GM23338 (cell line): ENCODE data around the gene NENF. TPM values are rescaled to one million over a fixed set of nuclear protein-coding genes. Genes with fewer than 3 reads are reported as not detected.

Experiments
- ATAC-seq: fragments of 200-7000 bp; cut with Tn5 transposase; 3 replicates; pipeline ENCODE4 v1.9.1; 2020
- DNase-seq: peaks from one replicate; pipeline ENCODE4 v3.0.0-alpha.2; 2015; ENCODE audit warnings: low spot score
- H2AFZ ChIP-seq: fragments of 200-600 bp; sonication (generic); 2 replicates; pipeline ENCODE4 v1.8.0; 2016; ENCODE audit warnings: antibody characterized with exemption, mild to moderate bottlenecking, moderate library complexity
- H3F3A ChIP-seq: fragments of 200-600 bp; sonication (generic); replicated peaks from 2 replicates; pipeline ENCODE4 v1.8.0; 2017; ENCODE audit warnings: antibody characterized with exemption, mixed run types, low read depth
- H3K27ac ChIP-seq: fragments of 200-600 bp; sonication (generic); 2 replicates; pipeline ENCODE4 v1.6.1; 2016; ENCODE audit warnings: low read depth
- H3K27me3 ChIP-seq: fragments of 200-600 bp; sonication (generic); 2 replicates; pipeline ENCODE4 v1.8.0; 2016; ENCODE audit warnings: mild to moderate bottlenecking, mixed run types, moderate library complexity; ENCODE audit not compliant: insufficient read depth
- H3K36me3 ChIP-seq: fragments of 200-600 bp; sonication (generic); 2 replicates; pipeline ENCODE4 v1.8.0; 2016; ENCODE audit warnings: mild to moderate bottlenecking; ENCODE audit not compliant: insufficient read depth
- H3K4me1 ChIP-seq: fragments of 200-600 bp; sonication (generic); 2 replicates; pipeline ENCODE4 v1.8.0; 2016; ENCODE audit warnings: mild to moderate bottlenecking, moderate library complexity; ENCODE audit not compliant: insufficient read depth
- H3K4me2 ChIP-seq: fragments of 200-600 bp; sonication (generic); 2 replicates; pipeline ENCODE4 v1.7.1; 2017; ENCODE audit warnings: mixed run types
- H3K4me3 ChIP-seq: fragments of 200-600 bp; sonication (generic); 2 replicates; pipeline ENCODE4 v1.6.1; 2016; ENCODE audit warnings: mixed run types
- H3K79me2 ChIP-seq: fragments of 200-600 bp; sonication (generic); replicated peaks from 2 replicates; pipeline ENCODE4 v1.8.0; 2017; ENCODE audit warnings: mild to moderate bottlenecking; ENCODE audit not compliant: insufficient read depth
- H3K9me2 ChIP-seq: fragments of 200-600 bp; sonication (generic); 2 replicates; pipeline ENCODE4 v1.8.0; 2017; ENCODE audit not compliant: insufficient read depth
- H4K20me1 ChIP-seq: fragments of 200-600 bp; sonication (generic); replicated peaks from 2 replicates; pipeline ENCODE4 v1.8.0; 2017; ENCODE audit warnings: mild to moderate bottlenecking; ENCODE audit not compliant: insufficient read depth
- H3K27ac Mint-ChIP-seq: 2 replicates; pipeline ENCODE4 v1.8.0; 2020; ENCODE audit warnings: inconsistent platforms, mild to moderate bottlenecking, moderate library complexity, mixed read lengths
- H3K27me3 Mint-ChIP-seq: 3 replicates; pipeline ENCODE4 v1.8.0; 2022; ENCODE audit warnings: low read depth, mild to moderate bottlenecking, moderate library complexity, mixed read lengths, inconsistent platforms; ENCODE audit not compliant: insufficient read depth, poor library complexity
- H3K36me3 Mint-ChIP-seq: 3 replicates; pipeline ENCODE4 v1.8.0; 2021; ENCODE audit warnings: low read depth, mild to moderate bottlenecking, inconsistent platforms, moderate library complexity, mixed read lengths
- H3K4me1 Mint-ChIP-seq: 3 replicates; pipeline ENCODE4 v1.8.0; 2020; ENCODE audit warnings: mild to moderate bottlenecking, inconsistent platforms, mixed read lengths
- H3K4me3 Mint-ChIP-seq: 3 replicates; pipeline ENCODE4 v1.8.0; 2021; ENCODE audit warnings: moderate library complexity, mild to moderate bottlenecking, inconsistent platforms, mixed read lengths
- H3K9me3 Mint-ChIP-seq: 3 replicates; pipeline ENCODE4 v1.8.0; 2020; ENCODE audit warnings: moderate library complexity, mild to moderate bottlenecking, inconsistent platforms, mixed read lengths
- CREB1 ChIP-seq: fragments of 250-450 bp; sonication (Bioruptor Pico); IDR thresholded peaks from 2 replicates; pipeline ENCODE4 v1.5.0; 2020; ENCODE audit warnings: low read depth, mild to moderate bottlenecking, moderate library complexity
- ETS1 ChIP-seq: IDR thresholded peaks from 2 replicates; pipeline ENCODE4 v1.6.1; 2016; ENCODE audit warnings: antibody characterized with exemption
- EZH2 ChIP-seq: fragments of 200-600 bp; sonication (generic); IDR thresholded peaks from one replicate; pipeline ENCODE4 v1.8.0; 2017; ENCODE audit warnings: antibody characterized with exemption, mild to moderate bottlenecking, low read depth; ENCODE audit not compliant: unreplicated experiment
- EZH2phosphoT487 ChIP-seq: fragments of 200-600 bp; sonication (generic); IDR thresholded peaks from one replicate; pipeline ENCODE4 v1.8.1; 2018; ENCODE audit warnings: antibody characterized with exemption; ENCODE audit not compliant: unreplicated experiment
- JUNB ChIP-seq: IDR thresholded peaks from one replicate; pipeline ENCODE4 v1.6.1; 2016; ENCODE audit warnings: antibody characterized with exemption; ENCODE audit not compliant: unreplicated experiment
- NANOG ChIP-seq: IDR thresholded peaks from 2 replicates; pipeline ENCODE4 v1.6.1; 2016; ENCODE audit warnings: antibody characterized with exemption, borderline replicate concordance
- POLR2AphosphoS5 ChIP-seq: IDR thresholded peaks from 2 replicates; pipeline ENCODE4 v1.6.1; 2016; ENCODE audit warnings: antibody characterized with exemption, low read depth
- REST ChIP-seq: IDR thresholded peaks from one replicate; pipeline ENCODE4 v1.6.1; 2018; ENCODE audit warnings: antibody characterized with exemption; ENCODE audit not compliant: unreplicated experiment
- STAT1 ChIP-seq: IDR thresholded peaks from one replicate; pipeline ENCODE4 v1.6.1; 2016; ENCODE audit warnings: antibody characterized with exemption; ENCODE audit not compliant: unreplicated experiment
- ZNF114 ChIP-seq: fragments of 250-450 bp; sonication (Bioruptor Pico); IDR thresholded peaks from 2 replicates; pipeline ENCODE4 v1.5.0; 2020; ENCODE audit warnings: mild to moderate bottlenecking, moderate library complexity
- ZNF331 ChIP-seq: fragments of 250-450 bp; sonication (Bioruptor Pico); IDR thresholded peaks from 2 replicates; pipeline ENCODE4 v1.5.0; 2020; ENCODE audit warnings: low read depth, mild to moderate bottlenecking, moderate library complexity
- ZNF462 ChIP-seq: fragments of 250-450 bp; sonication (Bioruptor Pico); IDR thresholded peaks from 2 replicates; pipeline ENCODE4 v1.5.0; 2020; ENCODE audit warnings: mild to moderate bottlenecking, moderate library complexity
- polyA plus RNA-seq: library from polyadenylated mRNA; unstranded; fragments of >200 nt; fragmentation: Nextera tagmentation; extraction: Ambion mirVana; gene quantifications from 2 replicates; pipeline ENCODE4 v1.2.1, GENCODE V29; 2016
- total RNA-seq: library from RNA; depleted of rRNA; stranded (reverse); fragments of >200 nt; shearing (Covaris generic); gene quantifications from 2 replicates; pipeline ENCODE4 v1.2.3, GENCODE V29; 2014
- TF ChIP-seq, protein P1 (sequence below), 2 experiments: fragments of 200-600 bp in 1 of 2; sonication (generic) in 1 of 2; conservative IDR thresholded peaks; 2 replicates each; pipeline versions ENCODE4 v1.5.1 to v1.6.1; 2016 to 2017; ENCODE audit warnings: antibody characterized with exemption in 2 of 2, low read depth in 2 of 2, mild to moderate bottlenecking in 2 of 2, moderate library complexity in 1 of 2

Gene NENF
- total and polyA plus RNA-seq, 2 experiments from 2014 or later = 27.6 to 60.7 TPM

- no peaks in the 10 kb centered on the region for H3K4me1 ChIP-seq
- Mint-ChIP-seq H3K4me3 (no peak overlapping the region), H3K27me3 (no peaks in the 10 kb centered on the region), H3K4me1 (no peaks in the 10 kb centered on the region), H3K27ac (no peak overlapping the region), H3K9me3 (peaks cover 19% of the 10 kb centered on the region), H3K36me3 (peaks cover 74% of the 10 kb centered on the region)
- ATAC-seq = no peak
- no peaks in the 10 kb centered on the region for H4K20me1 ChIP-seq
- no peak for DNase-seq
- no peaks in the 10 kb centered on the region for H3F3A ChIP-seq
- H3K4me2 ChIP-seq = no peak overlapping the region
- no peak overlapping the region for H2AFZ ChIP-seq
- TF ChIP-seq, protein P1, sequence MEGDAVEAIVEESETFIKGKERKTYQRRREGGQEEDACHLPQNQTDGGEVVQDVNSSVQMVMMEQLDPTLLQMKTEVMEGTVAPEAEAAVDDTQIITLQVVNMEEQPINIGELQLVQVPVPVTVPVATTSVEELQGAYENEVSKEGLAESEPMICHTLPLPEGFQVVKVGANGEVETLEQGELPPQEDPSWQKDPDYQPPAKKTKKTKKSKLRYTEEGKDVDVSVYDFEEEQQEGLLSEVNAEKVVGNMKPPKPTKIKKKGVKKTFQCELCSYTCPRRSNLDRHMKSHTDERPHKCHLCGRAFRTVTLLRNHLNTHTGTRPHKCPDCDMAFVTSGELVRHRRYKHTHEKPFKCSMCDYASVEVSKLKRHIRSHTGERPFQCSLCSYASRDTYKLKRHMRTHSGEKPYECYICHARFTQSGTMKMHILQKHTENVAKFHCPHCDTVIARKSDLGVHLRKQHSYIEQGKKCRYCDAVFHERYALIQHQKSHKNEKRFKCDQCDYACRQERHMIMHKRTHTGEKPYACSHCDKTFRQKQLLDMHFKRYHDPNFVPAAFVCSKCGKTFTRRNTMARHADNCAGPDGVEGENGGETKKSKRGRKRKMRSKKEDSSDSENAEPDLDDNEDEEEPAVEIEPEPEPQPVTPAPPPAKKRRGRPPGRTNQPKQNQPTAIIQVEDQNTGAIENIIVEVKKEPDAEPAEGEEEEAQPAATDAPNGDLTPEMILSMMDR (conservative IDR thresholded peaks at IDR 0.05; ENCODE audit: low read depth in 2 of 2) = no peak
- no peak for TF ChIP-seq NANOG
- TF ChIP-seq EZH2phosphoT487 = no peak
- TF ChIP-seq CREB1 = no peak
- no peak for TF ChIP-seq ETS1
- no peak for TF ChIP-seq STAT1
- TF ChIP-seq JUNB = no peak
- no peak for TF ChIP-seq EZH2
- TF ChIP-seq POLR2AphosphoS5 = no peak
- TF ChIP-seq REST = no peak
- no peak for TF ChIP-seq ZNF462 (CRISPR knock-in tag)
- TF ChIP-seq ZNF114 (CRISPR knock-in tag) = no peak
- TF ChIP-seq ZNF331 = no peak
- H3K27ac ChIP-seq = no peak overlapping the region
- no peaks in the 10 kb centered on the region for H3K9me2 ChIP-seq
- no peaks in the 10 kb centered on the region for H3K27me3 ChIP-seq
- H3K36me3 ChIP-seq = peaks cover 17% of the 10 kb centered on the region; the same call in 1 of the 2 replicates
- H3K79me2 ChIP-seq = peaks cover 25% of the 10 kb centered on the region
- no peak overlapping the region for H3K4me3 ChIP-seq
These were observed 31.7 kb upstream of the NENF start for GRCh38 chr1:212401042-212401441.
